ENCODE results near the gene FLAD1.

Gene FLAD1

DNA sequence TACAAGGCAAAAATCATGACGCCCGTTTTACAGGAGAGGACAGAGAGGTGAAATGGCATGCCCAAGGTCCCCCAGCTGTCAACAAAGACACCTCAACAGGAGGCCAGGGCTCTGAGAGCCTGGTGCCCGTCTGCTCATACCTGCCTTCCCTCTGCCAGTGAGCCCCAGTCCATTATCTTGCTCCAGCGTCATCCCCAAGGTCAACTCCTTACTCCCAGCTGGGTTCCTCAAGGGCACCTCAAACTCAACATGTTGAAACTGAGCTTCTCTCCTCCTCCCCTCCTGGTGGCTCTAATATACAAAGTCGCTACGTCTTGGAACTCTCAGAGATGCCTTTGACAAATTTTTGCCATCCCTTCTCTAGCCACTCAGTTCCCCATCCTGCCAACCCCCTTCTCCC is 30.5 kb upstream of the FLAD1 start:
- no peak for DNase-seq (ENCODE audit: low spot score)

DNA sequence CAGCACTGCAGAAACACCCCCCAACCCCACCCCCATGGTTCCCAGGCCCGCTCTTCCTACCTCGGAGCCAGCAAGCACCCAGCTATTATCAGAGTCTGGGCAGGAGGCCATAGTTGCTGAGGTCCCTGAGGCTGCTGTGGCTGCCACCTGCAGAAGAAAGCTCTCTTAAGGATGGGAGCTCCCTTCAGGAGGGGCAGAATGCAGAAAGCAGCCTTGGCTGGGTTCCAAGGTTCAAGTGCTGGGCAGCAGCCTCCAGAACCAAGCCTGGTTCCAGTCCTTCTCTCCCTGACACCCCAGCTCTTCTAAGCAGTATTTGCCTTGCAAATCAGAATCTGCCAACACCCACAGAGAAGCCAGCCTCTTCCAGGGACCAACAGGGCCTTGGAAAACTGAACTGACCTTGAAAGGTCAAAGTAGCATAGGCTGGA is 29.5 kb upstream of the FLAD1 start:
- DNase-seq (ENCODE audit: low spot score) = no peak

DNA sequence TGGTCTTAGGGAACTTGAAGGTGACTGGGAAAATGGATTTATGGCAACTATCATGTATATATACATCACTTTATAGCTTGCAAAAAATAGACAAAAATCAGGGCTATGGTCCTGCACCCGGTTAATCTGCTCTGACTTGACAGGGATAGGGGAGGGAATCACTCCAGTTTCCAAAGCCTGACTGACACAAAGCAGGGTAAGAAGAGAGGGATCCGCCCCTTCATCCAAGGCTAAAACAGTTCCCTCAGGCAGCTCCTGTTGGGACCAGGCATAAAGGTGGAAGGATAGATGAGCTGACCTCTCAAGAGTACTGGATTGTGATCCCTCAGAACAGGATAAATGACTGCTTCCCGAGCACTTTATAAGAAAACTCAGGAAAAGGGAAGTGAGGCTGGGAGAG is 28.6 kb upstream of the FLAD1 start:
- DNase-seq (ENCODE audit: low spot score) = no peak

DNA sequence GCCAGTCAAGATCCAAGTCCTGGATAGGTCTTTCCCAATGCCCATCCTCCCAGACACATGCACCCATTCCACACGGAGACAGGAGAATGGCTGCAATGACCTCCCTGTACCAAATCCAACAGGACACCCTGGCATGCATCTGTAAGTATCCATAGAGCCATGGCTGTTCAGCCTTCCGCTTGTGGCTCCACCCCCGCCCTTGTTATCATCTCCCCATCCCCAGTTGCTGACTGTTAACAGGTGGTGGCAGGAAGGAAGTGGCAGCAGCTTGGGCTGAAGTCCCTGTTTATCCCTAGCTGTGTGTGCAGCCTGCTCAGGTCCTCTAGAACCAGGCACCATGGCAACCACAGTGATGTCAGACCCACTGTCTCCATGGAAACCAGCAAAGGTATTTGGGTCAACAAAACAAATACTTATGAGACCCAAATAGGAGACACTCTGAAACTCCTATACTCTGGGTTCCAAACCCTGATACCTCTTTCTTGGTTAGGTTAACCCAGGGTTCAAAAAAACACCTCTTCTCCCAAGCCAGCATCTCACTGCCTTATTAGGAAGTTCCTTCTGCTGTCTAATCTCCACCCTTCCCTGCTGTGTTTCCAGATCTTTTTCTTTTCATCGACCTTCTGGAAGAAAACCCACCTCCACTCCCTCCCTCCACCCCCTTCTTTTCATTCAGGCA is 28.0 kb upstream of the FLAD1 start:
- DNase-seq (ENCODE audit: low spot score) = no peak

DNA sequence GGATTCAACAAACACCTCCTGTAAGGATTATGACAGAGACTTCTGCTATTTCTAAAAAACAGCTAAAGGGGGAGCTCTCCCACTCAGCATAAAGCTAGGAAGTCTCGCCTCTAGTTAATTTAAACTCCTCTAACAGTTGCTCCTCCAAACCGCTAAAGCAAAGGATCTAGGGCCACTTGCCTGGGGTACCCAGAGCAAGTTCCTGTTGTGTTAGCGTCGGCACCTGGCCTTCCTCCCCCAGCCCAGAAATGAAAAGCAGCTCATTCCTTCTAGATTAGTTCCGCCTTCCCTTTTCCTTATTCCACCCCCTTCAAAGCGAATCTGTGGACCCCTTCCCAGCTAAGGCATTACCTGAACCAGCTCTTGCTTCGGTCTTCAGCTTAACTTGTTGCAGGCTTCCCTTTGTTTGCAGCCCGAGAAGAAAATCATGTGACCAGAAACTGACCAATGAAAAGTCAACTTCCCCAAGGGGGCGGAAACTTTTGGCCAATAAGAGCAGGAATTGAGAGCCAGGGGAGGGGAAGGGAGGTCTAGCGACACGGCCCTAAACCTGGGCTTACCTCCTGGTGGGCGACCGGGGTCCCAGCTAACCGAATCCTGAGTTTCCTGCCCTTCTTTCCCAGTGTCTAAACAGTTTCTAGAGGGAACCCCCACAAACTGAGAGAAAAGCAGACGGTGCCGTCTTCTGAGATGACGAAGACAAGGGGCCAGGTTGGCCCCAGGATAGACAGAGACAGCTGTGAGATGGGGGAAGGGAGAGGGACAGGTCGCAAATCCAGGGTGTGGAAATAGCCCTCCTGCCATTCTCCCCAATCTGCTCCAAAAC is 27.2 kb upstream of the FLAD1 start, which contains the start of gene PBXIP1:
PBXIP1 (minus strand) TSS at position 382 of the 826 bp plus-strand sequence. CDS start 2,378 bp downstream, outside the sequence.
- peak; percentile 98 for DNase-seq (ENCODE audit: low spot score)

DNA sequence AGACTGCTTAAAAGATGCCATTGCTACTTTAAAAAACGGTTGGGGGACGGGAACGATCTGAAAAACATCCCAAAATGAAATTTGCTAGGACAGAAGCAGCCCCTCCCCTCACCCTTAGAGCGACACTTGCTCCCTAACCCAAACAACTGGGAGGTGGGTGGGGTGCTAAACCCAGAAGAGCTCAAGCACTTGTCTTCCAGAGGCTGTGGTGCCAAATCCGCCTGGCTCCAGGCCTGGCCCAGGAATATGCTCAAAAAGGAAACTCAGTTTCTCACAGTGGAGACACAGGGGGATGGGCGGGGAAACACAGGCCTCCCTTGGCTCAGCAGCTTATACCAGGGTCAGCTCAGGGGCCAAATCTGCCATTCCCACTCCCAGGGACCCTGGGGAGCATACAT is 26.6 kb upstream of the FLAD1 start:
- no peak for DNase-seq (ENCODE audit: low spot score)

DNA sequence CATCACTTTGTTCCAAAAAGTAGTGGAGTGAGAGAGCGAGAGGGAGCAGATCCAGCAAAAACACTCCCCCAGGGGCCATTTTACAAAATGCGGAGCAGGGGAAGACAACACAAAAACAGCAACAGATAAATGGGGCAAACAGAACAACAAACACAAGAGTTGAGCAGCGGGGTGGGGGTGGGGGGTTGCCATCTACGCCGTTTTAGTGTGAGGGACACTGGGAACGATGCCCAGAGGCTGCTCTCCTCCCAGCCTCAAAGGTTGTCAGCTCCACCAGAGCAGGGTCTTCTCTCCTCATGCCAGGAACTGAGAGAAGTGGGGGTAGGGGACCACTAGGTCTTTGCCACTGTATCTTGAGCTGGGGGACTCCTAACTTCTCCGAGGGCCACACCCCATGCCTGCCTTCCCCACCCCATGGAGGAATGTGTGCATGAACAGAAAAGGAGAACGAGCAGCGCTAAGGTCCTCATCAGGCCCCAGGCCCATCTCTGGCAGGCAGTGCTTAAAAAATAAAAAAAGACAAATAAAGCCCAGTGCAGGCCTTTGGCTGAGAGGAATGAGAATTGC is 26.0 kb upstream of the FLAD1 start:
- DNase-seq (ENCODE audit: low spot score) = no peak

DNA sequence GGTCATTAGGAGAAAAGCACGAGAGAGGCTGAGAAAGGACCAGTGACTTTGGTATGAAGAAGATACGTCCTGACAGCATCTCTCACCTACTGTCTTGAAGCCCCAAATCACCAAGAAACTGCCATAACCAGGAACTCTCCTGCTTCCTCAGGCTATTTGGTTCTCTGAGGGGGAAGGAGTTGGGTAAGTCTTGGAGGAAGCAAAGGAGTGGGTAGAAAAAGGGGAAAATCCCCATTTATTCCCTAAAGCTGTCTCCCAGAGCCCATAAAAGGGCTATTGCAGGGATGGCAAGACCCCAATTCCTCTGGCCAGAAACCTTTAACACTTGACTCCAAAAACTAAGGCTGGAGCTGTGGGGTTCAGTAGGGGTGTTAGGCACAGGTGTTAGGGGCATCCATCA is 25.1 kb upstream of the FLAD1 start:
- DNase-seq (ENCODE audit: low spot score) = no peak

DNA sequence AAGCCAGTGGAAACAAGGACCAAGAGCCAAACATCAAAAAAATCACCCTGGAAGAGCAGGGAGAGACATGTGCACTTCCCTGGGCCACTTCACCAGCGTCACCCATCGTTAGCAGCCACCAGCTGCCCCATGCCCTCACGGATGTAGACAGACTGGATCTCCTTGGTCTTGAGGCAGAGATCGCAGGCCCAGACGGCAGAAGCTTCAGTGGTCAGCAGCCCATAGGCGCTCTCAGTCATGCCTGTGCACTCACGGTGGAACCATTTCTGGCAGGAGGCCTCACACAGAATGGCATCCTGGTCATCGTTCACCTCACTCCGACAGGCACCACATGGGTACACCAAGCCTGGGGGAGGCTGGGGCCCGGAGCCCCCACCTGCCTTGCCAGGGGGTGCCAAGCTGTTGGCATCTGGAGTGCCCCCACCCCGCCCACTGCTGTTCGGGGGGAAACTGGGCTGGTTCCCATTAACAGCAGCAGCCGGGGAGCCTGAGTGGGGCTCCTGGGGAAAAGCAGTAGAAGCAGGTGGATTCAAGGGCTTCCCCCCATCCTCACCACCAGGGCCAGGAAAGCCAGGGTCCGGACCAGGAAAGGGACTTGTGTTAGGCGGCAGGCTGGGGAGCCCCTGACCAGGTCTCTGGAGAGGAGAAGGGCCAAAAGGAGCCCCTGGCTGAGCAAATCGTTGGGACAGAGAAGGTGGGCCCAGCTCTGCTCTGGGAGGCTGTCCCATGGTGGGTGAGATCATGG is 24.3 kb upstream of the FLAD1 start:
- no peak for DNase-seq (ENCODE audit: low spot score)

DNA sequence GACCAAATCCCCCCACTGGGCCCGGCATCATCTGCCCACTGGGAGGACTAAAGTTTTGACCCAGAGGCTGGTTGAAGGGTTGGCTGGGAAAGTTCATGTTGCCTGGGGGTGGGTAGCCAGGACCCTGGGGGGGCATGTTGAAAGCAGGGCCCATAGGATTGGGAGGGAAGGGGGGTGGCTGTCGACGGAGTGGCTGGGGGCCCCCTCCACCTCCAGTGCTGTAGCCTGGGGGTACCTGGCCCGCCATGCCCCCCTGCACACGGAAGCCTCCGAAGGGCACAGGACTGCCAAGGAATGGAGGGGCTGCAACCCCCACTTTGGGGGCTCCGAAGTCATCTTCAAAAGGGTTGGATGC is 23.7 kb upstream of the FLAD1 start:
- no peak for DNase-seq (ENCODE audit: low spot score)

DNA sequence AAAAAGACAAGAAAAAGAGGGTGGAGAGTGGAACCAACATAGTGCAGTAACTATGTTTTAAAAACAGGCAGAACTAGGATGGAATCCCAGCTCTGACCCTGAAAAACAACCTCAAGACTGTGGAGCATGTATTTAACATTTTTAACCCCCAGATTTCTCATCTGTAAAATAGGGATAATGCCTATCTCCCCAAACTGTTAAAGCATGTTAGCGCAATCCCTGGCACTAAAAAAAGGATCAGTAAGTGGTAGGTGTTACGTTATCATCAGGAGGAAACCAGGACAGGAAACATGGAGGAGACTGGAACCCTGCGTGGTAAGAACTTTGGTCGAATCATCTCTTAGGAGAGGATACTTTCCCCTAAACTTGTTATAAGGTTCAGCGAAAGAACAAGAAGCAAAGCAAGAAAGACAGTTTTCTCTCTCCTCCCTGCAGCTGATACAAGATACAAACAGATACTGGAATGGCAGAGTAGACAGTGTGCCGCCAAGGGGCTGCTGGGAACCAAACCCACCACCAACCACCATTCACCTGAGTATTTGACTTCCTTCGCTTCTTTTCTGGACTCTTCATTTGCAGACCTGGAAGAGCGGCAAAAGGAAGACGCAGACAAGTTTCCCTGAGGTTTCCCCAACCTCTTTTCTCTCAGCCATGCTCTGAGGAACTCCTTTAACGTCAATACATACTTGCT is 22.6 kb upstream of the FLAD1 start:
- DNase-seq (ENCODE audit: low spot score) = no peak

DNA sequence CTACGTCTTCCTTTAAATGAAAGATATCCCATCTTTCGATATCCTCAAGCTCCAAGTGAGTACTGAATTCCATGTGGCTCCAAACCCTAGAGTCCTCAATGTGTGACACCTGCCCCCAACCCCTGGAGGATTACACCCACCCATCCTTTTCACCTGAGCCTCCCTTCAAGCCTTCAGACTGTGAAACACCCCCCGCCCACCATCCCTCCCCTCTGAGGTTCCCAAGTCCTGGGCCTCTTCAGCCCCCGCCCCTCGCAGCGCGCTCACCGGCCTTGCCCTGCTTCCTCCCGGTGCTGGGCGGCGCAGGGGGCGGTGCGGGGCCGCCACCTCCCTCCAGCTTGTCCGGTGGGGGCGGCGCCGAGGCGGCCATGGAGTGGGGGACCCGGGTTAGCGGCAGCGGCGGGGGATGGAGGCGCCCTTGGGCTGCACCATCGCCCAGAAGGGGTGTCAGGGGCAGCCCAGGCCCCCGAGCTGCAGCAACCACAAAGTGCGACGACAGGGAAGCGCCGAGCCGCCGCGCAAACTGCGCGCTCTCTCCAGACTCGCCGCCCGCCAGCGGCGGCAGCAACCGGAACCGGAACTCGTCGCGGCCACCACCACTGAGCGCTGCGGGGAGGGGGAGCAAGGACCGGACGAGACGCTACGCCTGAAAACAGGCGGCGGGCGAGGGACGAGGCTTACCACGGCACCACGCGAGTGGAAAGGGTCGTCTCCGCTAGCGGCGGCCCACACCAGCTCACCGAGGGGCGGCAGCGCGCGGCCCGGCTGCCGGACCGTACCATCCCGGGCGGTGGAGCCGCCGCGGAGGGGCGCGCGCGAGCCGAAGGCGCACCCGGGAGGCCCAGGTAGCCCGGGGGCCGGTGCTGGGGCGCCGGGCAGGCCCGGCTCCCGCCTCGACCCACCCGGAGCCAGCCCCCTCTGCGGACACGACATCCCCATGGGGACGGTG is 21.7 kb upstream of the FLAD1 start, which contains the start of gene PYGO2:
PYGO2 (minus strand) TSS at position 576 of the 949 bp plus-strand sequence; CDS start at position 370, 206 bp downstream.
- DNase-seq (ENCODE audit: low spot score) = no peak

DNA sequence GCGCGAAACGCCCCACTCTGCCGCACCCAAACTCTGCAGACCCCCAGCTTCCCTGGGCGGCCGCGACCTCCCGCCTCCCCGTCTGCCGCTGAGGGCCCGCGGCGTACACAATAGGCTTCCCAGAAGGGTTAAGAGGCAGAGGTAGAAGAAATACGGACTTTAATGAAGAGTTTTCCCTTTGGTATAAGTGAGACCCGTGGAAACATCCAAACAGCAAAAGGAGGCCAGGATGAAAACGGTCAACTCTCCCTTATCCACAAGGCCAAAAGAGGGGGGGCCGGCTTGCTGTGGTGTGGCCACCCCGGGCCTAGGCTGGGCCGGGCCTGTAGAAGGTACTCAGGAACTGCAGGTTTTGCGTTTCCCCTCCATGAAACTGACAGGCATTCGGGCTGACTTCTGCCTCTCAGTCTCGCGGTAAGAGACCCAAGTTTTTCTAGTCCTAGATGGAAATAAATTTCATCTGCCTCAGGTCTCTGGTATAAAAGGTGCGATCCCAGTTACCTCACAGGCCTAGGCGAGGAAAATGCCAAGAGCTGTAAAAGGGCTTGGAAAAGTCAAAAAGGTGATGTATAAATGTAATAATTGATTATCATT is 20.9 kb upstream of the FLAD1 start:
- DNase-seq (ENCODE audit: low spot score) = no peak

DNA sequence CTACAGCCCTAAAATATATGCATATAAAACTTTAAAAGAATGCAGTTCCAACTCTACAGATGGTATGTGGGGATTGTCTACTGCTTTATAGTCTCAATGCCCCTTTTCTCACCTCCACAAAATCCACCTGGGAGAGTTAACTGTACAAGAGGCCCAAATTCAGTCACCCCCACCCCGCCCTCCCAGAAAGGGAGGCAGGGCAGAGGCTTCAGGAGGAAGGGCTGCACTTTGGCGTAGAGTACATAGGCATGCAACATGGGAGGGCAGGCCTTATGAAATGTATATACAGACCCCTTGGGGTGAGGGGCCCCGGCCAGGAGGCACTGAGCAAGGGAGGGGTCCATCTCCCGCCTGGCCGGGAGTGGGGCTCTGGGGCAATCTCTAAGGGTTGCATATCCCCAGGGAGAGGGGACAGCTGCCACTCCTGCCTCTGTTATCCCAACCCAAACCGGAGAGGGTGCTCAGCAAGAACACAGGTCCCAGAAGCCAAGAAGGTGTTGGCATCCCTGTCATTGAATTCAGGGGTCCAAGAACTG is 20.3 kb upstream of the FLAD1 start:
- no peak for DNase-seq (ENCODE audit: low spot score)

DNA sequence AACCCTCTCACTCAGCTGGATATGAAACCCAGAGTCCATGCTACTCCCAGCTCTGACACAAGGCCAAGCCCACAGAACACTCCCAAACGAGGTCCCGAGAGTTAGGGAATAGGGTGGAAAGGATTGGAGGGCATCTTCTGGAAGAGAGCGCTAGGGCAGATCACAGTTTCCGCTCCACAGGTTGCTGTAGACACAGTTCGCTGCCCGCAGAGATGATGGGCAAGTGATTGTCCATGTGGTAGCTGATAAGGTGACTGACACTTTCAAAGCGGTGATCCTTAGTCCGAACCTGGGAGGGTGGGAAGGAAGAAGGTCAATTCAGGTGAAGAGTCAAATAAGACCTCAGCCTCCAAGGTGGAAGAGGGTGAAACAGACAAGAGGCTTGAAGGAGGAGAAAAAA is 19.5 kb upstream of the FLAD1 start:
- no peak for DNase-seq (ENCODE audit: low spot score)

DNA sequence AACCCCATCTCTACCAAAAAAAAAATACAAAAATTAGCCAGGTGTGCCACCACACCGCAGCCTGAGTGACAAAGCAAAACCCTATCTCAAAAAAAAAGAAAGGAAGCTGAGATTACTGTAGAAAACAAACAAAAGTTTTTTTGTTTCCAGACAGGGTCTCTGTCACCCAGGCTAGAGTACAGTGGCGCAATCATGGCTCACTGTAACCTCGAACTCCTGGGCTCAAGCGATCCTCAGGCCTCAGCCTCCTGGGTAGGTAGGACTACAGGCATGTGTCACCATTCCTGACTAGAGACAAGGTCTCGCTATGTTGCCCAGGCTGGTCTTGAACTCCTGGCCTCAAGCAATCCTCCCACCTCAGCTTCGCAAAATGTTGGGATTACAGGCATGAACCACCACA is 18.8 kb upstream of the FLAD1 start:
- no peak for DNase-seq (ENCODE audit: low spot score)

DNA sequence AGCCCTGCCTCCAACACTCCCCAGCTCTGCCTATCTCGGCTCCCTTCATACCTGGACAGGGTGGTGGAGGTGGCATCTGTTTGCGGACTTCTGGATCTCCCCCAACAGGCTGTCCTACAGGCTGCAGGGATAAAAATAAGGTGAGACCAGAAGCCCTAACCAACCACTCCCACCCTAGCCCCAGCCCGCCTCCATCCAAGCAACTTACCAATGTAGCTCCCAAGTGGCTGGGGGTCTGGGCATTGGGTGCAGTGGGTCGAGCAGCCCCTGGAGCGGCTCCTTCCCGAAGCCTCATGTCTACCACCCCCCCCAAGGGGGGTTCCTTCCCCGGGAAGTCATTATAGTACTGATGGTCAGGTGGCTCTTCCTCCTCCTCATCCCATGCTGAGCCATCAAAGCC is 17.0 kb upstream of the FLAD1 start:
- no peak for DNase-seq (ENCODE audit: low spot score)

DNA sequence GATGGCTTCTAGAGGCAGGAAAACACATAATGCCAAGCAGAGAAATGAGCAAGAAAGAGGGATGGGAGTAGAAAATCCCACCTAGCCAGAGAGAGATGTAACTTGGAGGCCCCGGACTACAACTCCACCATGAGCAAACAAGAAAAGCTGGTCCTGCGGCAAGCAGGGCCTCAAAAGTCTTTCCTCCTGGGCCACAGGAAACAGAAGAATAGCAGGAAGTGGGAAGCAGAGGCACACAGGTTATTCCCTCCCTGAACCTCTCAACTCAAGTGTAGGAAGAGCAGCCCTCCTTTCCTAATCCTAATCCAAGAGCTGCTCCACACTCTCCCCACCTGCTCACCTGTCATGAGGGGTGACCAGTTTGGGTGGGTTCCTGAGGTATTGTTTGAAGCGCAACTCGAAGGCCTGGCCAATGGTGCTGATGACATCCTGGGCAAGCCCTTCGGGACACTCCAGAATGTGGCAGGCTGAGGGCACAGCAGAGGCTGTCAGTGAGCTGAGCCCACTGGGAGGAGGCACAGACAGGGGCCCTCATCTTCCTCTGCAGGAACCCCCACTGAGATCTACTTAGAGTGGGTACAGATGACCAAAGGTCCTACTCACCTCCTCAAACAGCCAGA is 15.7 kb upstream of the FLAD1 start:
- no peak for DNase-seq (ENCODE audit: low spot score)

DNA sequence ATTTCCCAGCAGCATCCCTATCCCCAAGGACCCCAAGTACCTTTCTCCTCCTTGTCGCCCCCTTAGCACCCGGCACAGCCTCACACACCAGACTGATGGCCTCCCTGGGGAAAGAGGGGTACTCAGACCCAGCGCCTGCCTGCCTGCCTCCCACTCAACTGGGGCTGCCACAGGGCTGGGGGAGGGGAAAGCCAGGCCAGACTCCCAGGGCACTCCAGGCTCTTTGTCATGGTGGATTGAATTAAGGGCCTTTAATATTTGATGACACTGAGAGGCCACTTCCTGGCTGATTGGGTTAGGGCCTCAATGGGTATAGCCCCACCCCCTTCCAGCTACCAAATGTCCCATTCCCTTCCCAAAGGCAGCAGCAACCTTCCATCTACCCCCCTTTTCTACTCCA is 14.4 kb upstream of the FLAD1 start:
- no peak for DNase-seq (ENCODE audit: low spot score)

DNA sequence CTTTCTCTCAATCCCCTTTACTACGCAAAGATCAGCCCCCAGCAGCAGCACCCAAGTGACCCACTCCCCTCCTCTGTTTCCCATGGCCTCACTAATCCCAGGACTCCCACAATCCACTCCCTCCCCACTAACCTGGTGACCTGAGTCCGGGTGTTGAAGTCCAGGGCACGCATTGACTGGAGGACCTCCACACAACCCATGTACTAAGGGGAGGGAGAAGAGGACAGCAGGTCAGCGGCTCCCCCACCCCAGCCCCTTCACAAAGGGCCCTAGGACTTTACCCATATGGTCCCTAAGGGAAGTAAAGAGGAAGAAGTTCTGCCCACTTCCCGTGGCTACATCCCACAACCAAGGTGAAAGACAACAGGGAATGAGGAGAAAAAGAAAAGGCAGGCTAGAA is 13.9 kb upstream of the FLAD1 start:
- DNase-seq (ENCODE audit: low spot score) = no peak
